Mucosa of gallbladder (tissue), 1 donor: ENCODE results near the gene KDM7A. TPM values are rescaled to one million over a fixed set of nuclear protein-coding genes. Genes with fewer than 3 reads are reported as not detected.

Experiments
- DNase-seq: peaks from one replicate; pipeline ENCODE4 v3.0.0-alpha.2; 2020; ENCODE audit warnings: low spot score
- total RNA-seq: library from RNA; stranded (reverse); gene quantifications from one replicate; pipeline ENCODE4 v1.2.1, GENCODE V29; 2021
- donor health status: DM: no; HTN: no; CAD: no.

KDM7A gene
- total RNA-seq, 1 donor from 2014 or later, result 9.7 TPM

DNA sequence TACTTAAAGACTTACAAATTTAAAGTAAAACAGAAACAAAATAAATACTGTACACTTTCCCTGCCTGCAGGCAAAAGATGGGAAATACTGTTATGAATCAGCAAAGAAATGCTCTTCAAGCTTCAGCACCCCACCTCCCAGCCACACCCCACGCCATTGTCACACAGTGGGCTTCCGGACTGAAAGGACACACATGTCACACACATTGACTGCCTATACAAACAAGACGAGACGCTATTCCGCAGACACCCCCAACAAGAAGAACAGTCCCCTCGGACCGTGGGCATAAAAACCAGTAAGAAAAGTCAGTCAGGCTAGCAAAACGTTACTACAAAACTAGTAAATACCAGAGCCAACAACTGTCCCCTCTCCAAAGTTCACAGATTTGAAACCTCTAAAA is 91.8 kb downstream of the KDM7A start:
- DNase-seq, result no peak

DNA sequence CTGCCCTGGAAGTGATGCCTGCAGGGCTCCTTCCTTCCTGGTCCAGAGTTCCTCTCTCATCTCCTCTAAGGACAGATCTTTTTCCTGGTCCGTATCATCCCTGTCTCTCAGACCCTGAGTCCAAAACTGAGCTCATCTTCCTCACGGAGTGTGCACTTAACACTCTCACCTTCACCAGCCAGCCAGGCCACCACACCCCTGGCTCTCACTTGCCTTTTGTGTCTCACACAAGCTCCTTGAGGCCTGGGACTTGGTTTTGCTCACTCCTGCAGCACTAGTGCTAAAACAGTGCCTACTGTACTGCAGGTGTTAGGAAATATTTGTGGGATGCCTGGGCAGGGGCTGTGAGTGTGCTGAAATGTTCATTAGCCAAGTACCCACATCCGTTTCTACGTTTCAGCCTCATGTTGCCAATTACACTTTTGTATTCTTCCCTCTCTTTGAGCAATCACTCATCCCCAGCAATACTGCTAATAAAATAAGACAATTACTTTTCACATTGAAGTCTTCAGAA is 92.6 kb downstream of the KDM7A start:
- DNase-seq, result no peak

DNA sequence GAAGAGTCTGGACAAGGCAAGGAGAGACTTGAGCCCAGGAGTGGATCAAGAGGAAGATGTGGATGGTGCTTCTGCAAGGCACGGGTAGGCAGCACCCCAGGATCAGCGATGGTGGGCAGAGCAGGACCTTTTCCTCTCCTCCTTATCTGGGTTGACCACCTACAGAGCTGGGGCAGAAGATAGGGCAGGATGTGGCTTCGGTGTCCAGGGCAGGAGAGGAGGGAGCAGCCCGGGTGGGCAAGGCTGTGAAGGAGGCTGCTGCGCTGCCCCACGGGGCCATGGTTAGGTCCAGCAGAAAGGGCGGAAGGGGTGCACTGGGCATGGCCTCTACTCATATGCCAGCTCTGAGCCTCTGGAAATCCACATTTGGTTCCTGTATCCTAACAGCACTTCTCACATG is 94.0 kb downstream of the KDM7A start:
- no peak for DNase-seq

DNA sequence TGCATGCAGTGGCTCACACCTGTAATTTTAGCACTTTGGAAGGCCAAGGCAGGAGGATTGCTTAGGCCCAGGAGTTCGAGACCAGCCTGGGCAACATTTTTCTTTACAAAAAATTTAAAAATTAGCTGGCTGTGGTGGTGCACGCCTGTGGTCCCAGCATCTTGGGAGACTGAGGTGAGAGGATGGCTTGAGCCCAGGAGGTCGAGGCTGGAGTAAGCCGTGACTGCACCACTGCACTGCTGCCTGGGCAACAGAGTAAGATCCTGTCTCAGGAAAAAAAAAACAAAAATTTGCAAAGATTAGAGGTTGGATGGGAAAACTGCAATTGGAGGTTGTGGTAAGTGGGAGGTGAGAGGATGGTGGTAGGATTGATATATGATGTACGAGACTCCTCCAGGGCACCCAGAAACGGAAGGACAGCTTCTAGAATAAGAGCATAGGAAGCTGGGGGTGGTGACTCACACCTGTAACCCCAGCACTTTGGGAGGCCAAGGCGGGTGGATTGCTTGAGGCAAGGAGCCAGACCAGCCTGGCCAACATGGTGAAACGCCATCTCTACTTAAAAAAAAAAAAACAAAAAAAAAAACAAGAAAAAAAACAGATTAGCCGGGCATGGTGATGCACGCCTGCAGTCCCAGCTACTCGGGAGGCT is 94.9 kb downstream of the KDM7A start:
- DNase-seq, result no peak

DNA sequence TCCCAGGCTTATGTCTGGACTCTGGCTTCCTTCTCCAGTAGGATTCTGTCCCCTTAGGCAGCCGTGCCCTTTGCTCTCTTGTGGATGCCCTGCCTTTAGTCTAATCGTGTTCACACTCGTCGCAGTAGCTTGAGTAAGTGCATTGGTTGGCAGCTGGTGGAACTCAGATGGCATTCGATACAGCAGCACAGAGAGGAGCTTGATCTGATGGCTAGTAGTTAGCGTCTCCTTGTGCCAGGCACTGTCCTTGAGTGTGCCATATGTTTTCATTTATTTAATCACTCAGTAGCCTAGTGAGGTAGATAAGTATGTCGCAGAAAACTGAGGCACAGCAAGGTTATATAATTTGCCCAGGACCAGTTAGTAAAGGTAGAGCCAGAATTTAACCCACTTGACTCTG is 95.9 kb downstream of the KDM7A start:
- no peak for DNase-seq

DNA sequence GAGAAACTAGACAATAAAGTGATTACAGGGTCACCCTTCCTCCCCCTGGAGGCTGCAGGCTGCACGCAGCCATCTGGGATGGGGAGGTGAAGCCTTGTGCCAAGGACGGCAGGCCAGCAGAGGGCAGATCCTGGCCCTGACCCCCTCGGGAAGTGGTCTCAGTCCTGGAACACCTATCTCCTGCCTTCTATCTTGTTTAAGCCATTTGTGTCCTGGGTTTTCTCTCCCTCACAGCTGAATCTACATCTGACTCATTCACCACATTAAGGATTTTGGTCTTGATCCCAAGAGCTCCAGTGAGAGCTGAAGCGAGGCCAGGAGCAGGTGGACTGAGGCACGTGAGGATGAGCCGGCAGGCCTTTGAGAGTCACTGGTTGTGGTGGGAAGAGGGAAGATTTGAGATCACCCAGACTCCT is 97.7 kb downstream of the KDM7A start:
- no peak for DNase-seq

DNA sequence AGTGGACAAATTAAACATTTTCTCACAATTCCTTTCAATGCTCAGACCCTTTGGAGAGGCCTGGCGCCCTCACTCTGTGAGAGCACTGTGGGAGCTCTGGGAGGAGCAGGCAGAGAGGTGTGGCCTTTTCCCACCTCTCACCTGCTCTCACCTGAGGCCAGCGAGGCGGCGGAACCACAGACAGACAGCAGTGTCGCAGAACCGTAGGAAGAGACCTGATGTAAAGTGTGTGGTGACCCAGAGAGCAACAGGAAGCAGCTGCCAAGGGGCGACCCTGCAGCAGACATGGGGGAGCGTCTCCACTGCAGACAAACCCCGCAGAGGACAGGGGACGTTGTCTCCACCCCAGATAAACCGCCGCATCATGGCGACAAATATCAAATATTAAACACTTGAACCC is 98.4 kb downstream of the KDM7A start:
- DNase-seq, result no peak

DNA sequence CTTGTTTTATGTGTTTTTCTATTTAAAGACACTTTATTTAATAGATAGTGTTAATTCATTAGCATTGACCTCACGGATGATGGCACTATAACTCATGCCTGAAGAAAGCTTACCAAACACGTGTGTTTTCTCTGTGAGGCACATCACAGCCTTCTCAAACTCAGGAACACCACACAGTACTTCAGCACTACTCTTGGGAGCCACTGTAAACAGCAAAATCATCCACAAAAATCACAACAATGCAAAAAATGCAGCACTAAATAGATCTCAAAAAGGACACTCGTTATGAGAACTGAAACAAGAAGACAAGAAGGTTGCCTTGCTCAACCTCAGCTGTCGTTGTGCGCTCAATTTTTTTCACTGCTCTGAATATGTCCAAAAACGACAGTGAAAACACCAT is 102.0 kb downstream of the KDM7A start:
- DNase-seq, result no peak

DNA sequence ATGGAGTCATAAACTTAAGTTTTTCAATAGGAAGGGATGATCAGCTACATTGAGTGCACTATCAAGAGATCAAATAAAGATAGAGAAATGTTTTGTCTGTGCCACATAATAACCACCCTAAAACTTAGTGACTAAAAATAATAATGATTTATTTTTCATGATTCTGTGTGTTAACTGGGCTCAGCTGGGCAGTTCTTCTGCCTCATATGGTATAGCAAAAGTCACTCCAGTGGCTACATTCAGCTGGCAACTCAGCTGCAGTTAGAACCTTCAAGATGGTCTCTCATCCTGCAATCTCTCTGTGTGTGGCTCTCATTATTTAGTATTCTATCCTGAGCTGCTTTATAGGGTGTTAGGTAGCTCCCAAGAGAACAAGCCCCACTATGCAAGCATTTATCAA is 106.2 kb downstream of the KDM7A start:
- no peak for DNase-seq

DNA sequence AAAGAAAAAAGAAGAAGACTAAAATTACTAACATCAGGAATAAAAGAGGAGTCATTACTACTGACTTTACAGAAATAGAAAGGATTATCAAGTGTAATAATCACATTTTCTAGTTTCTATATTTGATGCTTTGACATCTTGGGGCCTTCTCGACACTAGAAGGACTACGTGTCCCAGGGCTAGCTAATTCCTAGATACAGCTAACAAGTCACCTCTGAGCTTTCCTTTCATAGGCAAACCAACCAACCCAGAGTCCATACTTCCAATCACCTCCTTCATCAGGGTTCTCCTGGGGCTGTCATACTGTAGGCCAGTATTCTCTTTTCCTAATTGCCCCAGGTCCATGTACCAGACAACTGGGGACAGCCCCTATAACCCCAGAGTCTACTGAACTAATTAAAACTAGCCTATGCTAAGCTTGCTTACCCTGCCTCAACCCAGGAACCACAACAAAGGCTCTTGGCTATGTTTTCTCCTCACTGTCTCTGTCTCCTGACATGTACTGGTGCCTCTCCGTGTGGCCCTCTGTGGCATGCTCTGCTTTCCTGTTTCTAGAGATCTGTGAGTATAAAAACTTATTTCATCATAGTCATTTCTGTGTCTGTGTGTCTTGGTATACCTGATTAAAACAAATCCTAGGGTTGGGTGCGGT is 107.4 kb downstream of the KDM7A start:
- no peak for DNase-seq

DNA sequence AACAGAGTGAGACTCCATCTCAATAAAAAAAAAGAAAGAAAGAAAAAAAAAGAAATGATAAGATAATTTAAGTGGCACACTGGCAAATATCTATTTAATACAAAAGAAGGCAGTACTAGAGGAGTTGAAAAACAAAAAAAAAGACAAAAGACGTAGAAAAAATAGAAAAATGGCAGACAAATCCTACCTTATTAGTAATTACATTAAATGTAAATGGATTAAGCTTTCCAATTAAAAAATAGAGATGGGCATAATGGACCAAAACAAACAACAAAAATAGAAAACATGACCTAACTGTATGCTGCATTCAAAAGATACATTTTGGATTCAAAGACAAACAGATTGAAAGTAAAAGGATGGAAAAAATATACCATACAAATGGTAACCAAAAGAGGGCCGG is 108.8 kb downstream of the KDM7A start:
- DNase-seq, result no peak

DNA sequence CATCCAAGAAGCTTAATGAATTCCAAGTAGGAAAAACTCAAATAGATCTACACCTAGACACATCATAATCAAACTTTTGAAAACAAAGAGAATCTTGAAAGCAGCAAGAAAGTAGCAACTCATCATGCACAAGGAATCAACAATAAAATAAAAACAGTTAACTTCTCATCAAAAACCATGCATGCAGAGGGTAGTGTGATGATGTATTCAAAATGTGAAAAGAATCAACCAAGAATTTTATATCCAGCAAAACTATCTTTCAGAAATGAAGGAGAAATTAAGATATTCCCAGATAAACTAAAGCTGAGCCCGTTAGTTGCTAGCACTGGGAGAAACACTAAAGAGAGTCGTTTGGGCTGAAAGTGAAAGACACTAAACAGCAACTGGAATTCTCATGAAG is 109.7 kb downstream of the KDM7A start:
- DNase-seq, result no peak

DNA sequence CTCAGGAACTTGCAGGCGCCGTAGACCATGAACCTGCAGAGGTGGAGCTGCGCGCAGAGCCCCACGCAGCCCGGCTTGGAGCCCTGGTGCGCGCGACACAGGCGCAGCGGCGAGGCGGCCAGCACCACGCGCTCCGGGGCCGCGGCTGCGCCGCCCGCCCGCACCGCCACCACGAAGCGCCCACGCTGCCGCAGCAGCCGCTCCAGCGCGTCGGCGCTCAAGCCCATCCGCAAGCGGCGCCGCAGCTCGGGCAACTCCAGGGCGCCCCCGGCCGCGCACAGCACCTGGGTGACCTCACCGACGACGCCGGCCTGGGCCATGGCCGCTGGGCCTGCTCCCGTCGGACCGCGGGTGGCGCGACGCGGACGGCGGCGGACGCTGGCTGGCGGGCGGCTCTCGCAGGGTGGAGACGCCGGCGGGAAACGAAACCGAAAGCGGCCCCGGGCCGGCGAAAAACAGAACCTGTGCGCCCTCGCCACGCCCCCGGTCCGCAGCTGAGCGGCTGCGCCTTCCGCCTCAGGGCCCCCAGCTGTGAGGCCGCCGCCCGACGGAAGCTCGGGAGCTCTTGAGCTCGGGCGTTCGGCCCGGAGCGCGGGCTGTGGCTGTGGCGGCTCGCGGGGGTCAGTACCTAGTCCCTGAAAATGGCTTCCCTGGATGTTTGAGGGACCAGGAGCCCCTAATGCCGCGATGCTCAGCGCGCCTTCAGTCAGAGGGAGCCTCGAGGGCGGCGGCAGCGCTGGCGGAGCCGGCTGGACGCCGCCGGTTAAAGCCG is 114.1 kb downstream of the KDM7A start, which contains the start of gene PARP12:
PARP12 (minus strand) TSS at position 424 of the 772 bp plus-strand sequence; CDS start at position 320, 104 bp downstream.
- peak; percentile 90 for DNase-seq

DNA sequence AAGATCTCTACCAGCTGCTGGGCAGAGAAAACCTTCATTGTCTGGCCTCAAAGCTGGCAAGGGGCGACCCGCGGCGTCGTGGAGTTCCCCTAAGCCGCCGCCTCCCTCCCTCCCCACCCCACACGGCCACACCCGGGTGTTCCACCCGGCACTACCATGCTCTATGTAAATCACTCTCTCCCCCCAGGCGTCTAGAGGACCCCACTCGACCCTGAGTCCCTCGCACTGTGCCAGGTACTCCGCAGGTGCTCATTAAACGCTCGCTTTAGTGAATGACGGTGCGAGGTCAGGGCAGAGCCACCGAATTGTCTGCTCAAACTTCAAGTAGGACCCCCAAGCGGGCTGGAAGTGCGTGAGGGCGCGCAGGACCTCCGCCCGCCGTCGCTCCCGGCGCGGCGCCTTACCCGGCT is 114.7 kb downstream of the KDM7A start:
- no peak for DNase-seq

DNA sequence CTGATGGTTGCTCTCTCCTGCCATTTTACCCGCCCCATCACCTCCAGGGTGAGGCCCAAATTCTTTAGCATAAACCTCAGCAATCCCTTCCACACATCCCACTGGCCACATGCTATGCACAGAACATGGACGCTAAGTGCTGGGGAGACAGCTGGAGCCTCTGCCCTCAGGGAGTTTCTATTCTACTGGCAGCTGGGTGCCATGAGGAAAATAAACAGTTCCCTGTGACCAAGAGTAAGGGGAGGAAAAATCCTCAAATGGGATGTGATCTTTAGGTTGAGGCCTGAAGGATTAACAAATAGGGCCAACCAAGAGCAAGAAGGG is 115.2 kb downstream of the KDM7A start:
- no peak for DNase-seq

DNA sequence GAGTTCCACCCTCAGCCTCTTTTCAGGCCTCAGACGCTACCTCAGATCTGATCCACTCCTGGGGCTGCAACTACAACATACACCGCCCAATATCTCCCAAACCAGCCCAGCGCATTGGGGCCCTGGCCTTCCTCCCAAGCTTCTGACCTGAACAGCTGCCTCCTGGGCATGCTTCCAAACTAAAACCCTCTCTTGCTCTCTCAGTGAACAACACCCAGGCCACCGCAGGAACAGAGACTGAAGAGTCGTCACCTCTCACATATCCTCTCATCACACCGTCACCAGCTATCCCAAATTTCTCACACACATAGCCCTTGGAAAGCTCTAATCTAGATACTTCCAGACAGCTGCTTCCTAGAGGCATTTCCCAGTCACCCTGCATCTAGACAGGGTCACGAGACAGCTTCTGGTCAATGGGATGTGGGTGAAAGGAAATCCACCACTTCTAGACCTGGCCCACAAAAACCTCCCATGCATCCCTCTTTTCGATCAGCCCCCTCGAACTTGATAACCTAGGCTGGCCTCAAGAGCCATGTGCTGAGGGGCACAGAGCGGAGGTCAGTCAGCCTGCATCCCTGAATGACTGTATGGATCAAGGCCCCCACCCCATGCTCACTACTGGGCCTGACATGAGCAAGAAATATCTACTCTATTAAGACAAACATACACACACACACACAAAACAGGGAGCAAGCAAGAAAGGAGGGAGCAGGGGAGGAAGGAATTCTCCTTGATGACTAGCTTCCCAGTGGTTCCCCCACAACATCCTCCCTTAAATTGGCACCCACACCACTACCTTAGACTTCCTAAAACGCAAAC is 115.8 kb downstream of the KDM7A start:
- DNase-seq, result no peak

DNA sequence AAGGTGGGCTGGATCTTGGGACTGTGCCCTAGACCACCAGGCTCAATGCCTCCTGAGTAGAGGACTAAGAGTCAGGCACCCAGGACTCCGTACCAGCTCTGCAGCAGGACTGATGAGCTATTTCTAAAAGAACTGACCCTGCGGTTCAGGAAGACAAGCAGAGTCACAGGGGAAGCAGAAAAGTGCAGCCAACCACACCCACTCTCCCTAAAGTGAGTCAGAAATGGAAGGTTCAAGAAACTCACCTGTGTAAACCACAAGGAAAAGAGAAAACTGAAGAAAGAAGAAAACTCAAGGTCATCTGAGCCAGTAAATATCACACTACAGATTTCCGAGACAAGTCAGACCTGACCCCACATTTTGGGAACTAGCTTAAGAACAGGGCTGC is 116.5 kb downstream of the KDM7A start:
- DNase-seq, result no peak

DNA sequence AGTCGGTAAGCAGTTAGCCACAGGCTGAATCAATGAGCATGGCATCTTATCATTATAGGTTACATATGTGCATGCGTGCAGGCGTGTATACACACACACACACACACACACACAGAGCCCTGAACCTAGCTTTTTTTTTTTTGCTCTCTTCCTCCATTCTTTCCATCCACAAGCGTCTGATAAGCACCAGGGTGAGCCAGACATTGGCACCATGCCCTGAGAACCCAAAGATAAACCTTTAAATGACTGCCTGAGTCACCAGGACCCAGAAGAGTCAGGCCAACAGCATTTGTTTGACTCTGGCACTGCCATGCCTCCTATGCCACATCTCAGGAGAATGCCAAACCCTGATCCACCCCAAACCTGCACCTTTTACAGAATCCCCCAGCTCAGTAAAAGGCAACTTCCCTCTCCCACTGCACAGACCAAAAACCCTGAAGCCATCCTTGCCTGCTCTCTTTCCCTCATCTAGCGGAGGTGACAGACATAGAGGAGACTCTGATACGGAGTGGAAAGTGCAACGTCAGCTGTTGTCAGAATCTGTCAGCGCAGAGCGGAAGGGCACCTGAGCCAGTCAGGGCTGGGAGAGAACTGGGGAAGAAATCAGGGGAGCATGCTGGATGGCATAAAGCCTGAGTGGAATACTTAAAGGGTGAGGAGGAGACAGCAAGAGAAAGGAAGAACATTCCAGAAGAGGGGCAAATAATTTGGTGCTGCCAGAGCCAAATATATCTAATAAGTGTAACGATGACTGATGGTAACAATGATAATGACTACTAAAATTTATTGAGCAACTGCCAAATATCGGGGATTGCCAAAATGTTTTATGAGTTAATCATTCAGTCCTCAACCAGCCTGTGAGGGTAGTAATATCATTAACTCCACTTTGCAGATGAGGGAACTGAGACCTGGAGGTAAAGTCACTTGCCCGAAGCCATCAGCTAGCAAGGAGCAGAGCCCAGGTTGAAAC is 117.2 kb downstream of the KDM7A start:
- peak; percentile 90 for DNase-seq

DNA sequence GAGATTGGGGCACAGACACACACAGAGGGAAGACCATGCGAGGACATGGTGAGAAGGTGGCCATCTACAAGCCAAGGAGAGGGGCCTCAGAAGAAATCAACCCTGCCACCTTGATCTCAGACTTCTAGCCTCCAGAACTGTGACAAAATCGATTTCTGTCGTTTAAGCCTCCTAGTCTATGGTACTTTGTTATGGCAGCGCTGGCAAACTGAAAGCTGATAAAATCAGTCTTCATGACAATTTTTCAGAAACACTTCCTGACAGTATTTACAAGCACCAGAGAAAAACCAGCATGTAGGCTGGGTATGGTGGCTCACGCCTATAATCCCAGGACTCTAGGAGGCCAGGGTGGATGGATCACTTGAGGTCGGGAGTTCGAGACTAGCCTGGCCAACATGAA is 118.3 kb downstream of the KDM7A start:
- no peak for DNase-seq

DNA sequence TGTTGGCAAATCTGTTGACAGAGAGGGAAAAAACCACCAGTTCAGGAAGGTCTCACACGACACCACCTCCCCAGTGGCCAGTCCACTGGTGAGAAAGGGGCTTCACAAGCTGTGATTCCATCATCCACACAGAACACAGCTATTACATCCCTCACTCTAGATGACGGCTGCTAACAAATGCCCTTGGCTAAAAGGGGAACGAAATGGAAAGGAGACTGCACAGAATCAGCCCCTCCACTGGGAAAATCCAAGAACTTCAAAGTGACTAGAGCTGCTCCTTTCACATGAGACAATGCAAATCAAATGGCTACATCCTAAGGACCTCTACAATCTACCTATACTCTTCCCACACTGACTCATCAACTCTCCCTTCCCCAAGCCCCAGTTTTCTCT is 119.6 kb downstream of the KDM7A start:
- no peak for DNase-seq
